GM19193 (cell line): Measurements from ENCODE around the gene PLCL1.

Source experiments
- POLR2A ChIP-seq: IDR thresholded peaks from 4 replicates; pipeline ENCODE4 v1.6.1; 2011; ENCODE audit not compliant: insufficient read depth, insufficient read length; ENCODE audit errors: extremely low read depth

PLCL1 gene

GRCh38 chr2:197885587-197885986 lies 81.2 kb downstream of the PLCL1 start:
- TF ChIP-seq POLR2A: no peak

GRCh38 chr2:197888321-197888720 lies 83.9 kb downstream of the PLCL1 start:
- TF ChIP-seq POLR2A: no peak

- TF ChIP-seq POLR2A: no peak
Observed at GRCh38 chr2:197889041-197889440, 84.6 kb downstream of the PLCL1 start.

- TF ChIP-seq POLR2A: no peak
Observed at GRCh38 chr2:197890168-197890567, 85.8 kb downstream of the PLCL1 start.

GRCh38 chr2:197891897-197892442 lies 87.6 kb downstream of the PLCL1 start:
- no peak for TF ChIP-seq POLR2A

GRCh38 chr2:197893403-197894177 lies 89.2 kb downstream of the PLCL1 start:
- TF ChIP-seq POLR2A: no peak

- TF ChIP-seq POLR2A: no peak
Observed at GRCh38 chr2:197894751-197895274, 90.4 kb downstream of the PLCL1 start.

- TF ChIP-seq POLR2A: no peak
Observed at GRCh38 chr2:197897960-197898678, 93.7 kb downstream of the PLCL1 start.

- no peak for TF ChIP-seq POLR2A
Observed at GRCh38 chr2:197904446-197904845, 100.1 kb downstream of the PLCL1 start.

GRCh38 chr2:197908156-197908555 lies 103.8 kb downstream of the PLCL1 start:
- TF ChIP-seq POLR2A: no peak

GRCh38 chr2:197908990-197909776 lies 104.8 kb downstream of the PLCL1 start:
- no peak for TF ChIP-seq POLR2A

GRCh38 chr2:197911667-197912066 lies 107.3 kb downstream of the PLCL1 start:
- TF ChIP-seq POLR2A: no peak

GRCh38 chr2:197913084-197913483 lies 108.7 kb downstream of the PLCL1 start:
- no peak for TF ChIP-seq POLR2A

GRCh38 chr2:197914778-197915177 lies 110.4 kb downstream of the PLCL1 start:
- no peak for TF ChIP-seq POLR2A
